Raji (cell line): Measurements from ENCODE around the gene NAT8L.

Source experiments
- POLR2A ChIP-seq: IDR thresholded peaks from 2 replicates; pipeline ENCODE4 v1.6.1; 2011; ENCODE audit warnings: low read depth, low read length, control low read depth; ENCODE audit not compliant: insufficient read depth

Gene NAT8L

GRCh38 chr4:2076908-2077536 lies 17.9 kb downstream of the NAT8L start:
- TF ChIP-seq POLR2A = no peak

- TF ChIP-seq POLR2A = no peak
Measured at GRCh38 chr4:2077537-2078460, 18.7 kb downstream of the NAT8L start.

GRCh38 chr4:2078584-2078983 lies 19.5 kb downstream of the NAT8L start:
- TF ChIP-seq POLR2A = no peak

- TF ChIP-seq POLR2A = no peak
Measured at GRCh38 chr4:2079006-2079405, 19.9 kb downstream of the NAT8L start.

- TF ChIP-seq POLR2A = no peak
Measured at GRCh38 chr4:2079926-2080325, 20.8 kb downstream of the NAT8L start.

GRCh38 chr4:2080429-2081300 lies 21.5 kb downstream of the NAT8L start:
- no peak for TF ChIP-seq POLR2A

GRCh38 chr4:2081540-2081939 lies 22.4 kb downstream of the NAT8L start:
- no peak for TF ChIP-seq POLR2A

- TF ChIP-seq POLR2A = no peak
Measured at GRCh38 chr4:2082118-2082517, 23.0 kb downstream of the NAT8L start.

- no peak for TF ChIP-seq POLR2A
Measured at GRCh38 chr4:2082627-2083026, 23.5 kb downstream of the NAT8L start.

GRCh38 chr4:2083116-2083825 lies 24.1 kb downstream of the NAT8L start:
- no peak for TF ChIP-seq POLR2A

- TF ChIP-seq POLR2A = no peak
Measured at GRCh38 chr4:2083826-2084160, 24.7 kb downstream of the NAT8L start.

- no peak for TF ChIP-seq POLR2A
Measured at GRCh38 chr4:2084316-2084715, 25.2 kb downstream of the NAT8L start.

- no peak for TF ChIP-seq POLR2A
Measured at GRCh38 chr4:2085496-2085901, 26.4 kb downstream of the NAT8L start.

- no peak for TF ChIP-seq POLR2A
Measured at GRCh38 chr4:2087170-2087569, 28.0 kb downstream of the NAT8L start.

GRCh38 chr4:2089222-2089621 lies 30.1 kb downstream of the NAT8L start:
- TF ChIP-seq POLR2A = no peak
